ENCODE results near the gene ZNF302. TPM values are rescaled to one million over a fixed set of nuclear protein-coding genes. Genes with fewer than 3 reads are reported as not detected.

Gene ZNF302
- total RNA-seq, 2 experiments from 2014 or later: 14.9 to 15.9 TPM

DNA sequence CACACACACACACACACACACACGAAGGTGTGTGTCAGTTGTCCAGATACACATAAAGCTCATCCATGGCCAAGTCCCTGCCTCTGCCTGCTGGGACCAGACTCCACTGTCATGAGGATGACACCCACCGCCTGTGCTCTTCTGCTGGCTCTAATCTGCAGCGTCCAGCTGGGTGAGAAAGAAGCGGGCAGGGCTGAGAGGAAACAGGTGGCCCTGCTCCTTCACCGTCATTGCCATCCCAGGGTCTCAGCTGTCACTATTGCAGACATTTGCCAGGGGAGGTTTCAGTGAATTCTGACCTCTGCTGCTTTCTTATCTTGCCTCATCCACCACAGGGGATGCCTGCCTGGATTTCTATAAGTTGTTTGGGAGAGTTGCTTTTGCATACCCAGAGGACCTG lies 31.9 kb upstream of the ZNF302 start:
- H3K27me3 Mint-ChIP-seq: no peaks in the 10 kb centered on the region
- no peaks in the 10 kb centered on the region for H3K36me3 Mint-ChIP-seq (ENCODE audit: low read depth)
- no peak overlapping the region for H3K27ac Mint-ChIP-seq
- no peak overlapping the region for H3K4me3 Mint-ChIP-seq
- ATAC-seq: no peak
- H3K4me1 Mint-ChIP-seq (ENCODE audit: low read depth): no peaks in the 10 kb centered on the region
- H3K9me3 Mint-ChIP-seq: no peaks in the 10 kb centered on the region
- POLR2A ChIA-PET: no interaction called here
- CTCF ChIA-PET: no interaction called here
- TF ChIP-seq, protein P1, sequence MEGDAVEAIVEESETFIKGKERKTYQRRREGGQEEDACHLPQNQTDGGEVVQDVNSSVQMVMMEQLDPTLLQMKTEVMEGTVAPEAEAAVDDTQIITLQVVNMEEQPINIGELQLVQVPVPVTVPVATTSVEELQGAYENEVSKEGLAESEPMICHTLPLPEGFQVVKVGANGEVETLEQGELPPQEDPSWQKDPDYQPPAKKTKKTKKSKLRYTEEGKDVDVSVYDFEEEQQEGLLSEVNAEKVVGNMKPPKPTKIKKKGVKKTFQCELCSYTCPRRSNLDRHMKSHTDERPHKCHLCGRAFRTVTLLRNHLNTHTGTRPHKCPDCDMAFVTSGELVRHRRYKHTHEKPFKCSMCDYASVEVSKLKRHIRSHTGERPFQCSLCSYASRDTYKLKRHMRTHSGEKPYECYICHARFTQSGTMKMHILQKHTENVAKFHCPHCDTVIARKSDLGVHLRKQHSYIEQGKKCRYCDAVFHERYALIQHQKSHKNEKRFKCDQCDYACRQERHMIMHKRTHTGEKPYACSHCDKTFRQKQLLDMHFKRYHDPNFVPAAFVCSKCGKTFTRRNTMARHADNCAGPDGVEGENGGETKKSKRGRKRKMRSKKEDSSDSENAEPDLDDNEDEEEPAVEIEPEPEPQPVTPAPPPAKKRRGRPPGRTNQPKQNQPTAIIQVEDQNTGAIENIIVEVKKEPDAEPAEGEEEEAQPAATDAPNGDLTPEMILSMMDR (IDR thresholded peaks at IDR 0.05): no peak
- DNase-seq: no peak
- intact Hi-C loops (cut with micrococcal nuclease): no loop called here

DNA sequence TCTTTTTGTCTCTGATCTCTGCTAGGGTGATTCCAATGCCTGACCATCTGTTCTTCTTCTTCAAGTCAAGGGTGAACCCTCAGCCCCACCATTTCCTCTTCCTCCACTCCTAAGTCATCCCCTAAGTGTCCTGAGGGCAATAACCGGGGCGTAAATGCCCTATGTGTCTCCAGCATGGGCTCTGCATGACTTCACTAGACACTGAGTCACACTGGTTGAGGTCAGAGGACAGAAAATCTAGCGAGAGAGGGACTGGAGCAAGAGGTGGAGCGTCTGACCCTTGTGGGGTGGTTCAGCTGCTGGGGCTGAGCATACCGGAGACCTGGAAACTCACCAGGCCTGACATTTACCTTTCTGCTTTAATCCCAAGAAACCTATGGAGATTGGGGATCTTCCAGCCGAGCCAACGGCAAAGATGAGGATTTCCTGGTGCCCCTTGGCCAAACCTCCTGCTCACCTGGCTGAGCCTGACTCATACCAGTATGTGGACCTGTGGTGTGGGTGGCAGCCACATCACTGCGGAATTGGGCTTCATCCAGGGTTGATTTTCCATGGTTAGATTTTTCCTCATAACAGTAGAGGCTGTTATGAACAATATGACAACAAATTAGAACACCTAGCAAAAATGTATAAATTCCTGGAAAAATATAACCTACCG lies 27.5 kb upstream of the ZNF302 start:
- Mint-ChIP-seq H3K27ac (no peak overlapping the region), H3K36me3 (ENCODE audit: low read depth) (no peaks in the 10 kb centered on the region), H3K9me3 (peaks cover 3% of the 10 kb centered on the region), H3K4me3 (no peak overlapping the region), H3K27me3 (peaks cover 2% of the 10 kb centered on the region), H3K4me1 (ENCODE audit: low read depth) (no peaks in the 10 kb centered on the region)
- intact Hi-C loops (cut with micrococcal nuclease): no loop called here
- ChIA-PET CTCF (no interaction called here), POLR2A (no interaction called here)
- TF ChIP-seq, protein P1 (IDR thresholded peaks at IDR 0.05): no peak
- ATAC-seq (no peak), DNase-seq (no peak)

DNA sequence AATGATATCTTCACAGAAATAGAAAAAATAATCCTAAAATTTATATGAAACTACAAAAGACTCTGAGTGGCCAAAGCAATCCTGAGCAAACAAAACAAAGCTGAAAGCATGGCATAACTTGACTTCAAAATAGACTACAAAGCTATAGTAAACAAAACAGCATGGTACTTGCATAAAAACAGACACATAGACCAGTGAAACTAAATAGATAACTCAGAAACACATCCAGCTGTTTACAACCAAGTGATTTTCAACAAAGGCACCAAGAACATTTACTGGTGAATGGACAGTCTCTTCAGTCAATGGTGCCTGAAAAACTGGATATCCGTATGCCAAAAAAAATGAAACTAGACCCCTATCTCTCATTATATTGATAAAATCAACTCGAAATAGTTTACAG lies 25.7 kb upstream of the ZNF302 start:
- H3K36me3 Mint-ChIP-seq (ENCODE audit: low read depth): peaks cover 3% of the 10 kb centered on the region
- ChIA-PET POLR2A (no interaction called here), CTCF (interaction anchor here (1.4 to 2.3 kb wide), 2 partner anchors 10 to 24 kb away, joined by 3 to 7 read pairs; no protein-coding TSS in a partner anchor)
- no peak for ATAC-seq
- intact Hi-C loops (cut with micrococcal nuclease): no loop called here
- H3K4me1 Mint-ChIP-seq (ENCODE audit: low read depth): no peaks in the 10 kb centered on the region
- TF ChIP-seq, protein P1 (IDR thresholded peaks at IDR 0.05): no peak
- DNase-seq: no peak
- H3K27me3 Mint-ChIP-seq: peaks cover 2% of the 10 kb centered on the region
- peaks cover 7% of the 10 kb centered on the region for H3K9me3 Mint-ChIP-seq
- H3K4me3 Mint-ChIP-seq: no peak overlapping the region
- no peak overlapping the region for H3K27ac Mint-ChIP-seq

DNA sequence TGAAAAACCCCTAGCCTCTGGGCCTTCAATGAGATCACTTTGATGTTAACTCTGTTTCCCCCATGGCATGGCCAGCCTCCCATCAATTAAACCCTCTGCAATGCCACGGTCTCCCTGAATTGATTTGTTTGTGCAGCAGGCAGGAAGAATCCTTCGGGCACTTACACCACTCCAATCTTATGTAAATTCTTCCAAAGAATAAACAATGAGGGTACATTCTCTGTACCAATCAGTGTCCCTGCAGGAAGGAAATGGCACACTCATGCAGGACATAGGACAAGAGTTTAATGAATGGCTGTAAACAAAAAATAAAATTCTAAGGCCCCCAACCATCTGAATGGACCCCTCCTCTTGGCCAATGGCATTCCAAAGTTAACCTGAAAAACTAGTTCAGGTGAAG lies 22.7 kb upstream of the ZNF302 start:
- peaks cover 3% of the 10 kb centered on the region for H3K36me3 Mint-ChIP-seq (ENCODE audit: low read depth)
- DNase-seq (no peak), ATAC-seq (no peak)
- peaks cover 14% of the 10 kb centered on the region for H3K9me3 Mint-ChIP-seq
- H3K27ac Mint-ChIP-seq: no peak overlapping the region
- TF ChIP-seq, protein P1 (IDR thresholded peaks at IDR 0.05): no peak
- ChIA-PET CTCF (interaction anchor here (2.1 kb wide), 1 partner anchor 14 kb away, joined by 12 read pairs; no protein-coding TSS in a partner anchor), POLR2A (no interaction called here)
- H3K4me1 Mint-ChIP-seq (ENCODE audit: low read depth): no peaks in the 10 kb centered on the region
- peaks cover 7% of the 10 kb centered on the region for H3K27me3 Mint-ChIP-seq
- no peak overlapping the region for H3K4me3 Mint-ChIP-seq
- intact Hi-C loops (cut with micrococcal nuclease): no loop called here

DNA sequence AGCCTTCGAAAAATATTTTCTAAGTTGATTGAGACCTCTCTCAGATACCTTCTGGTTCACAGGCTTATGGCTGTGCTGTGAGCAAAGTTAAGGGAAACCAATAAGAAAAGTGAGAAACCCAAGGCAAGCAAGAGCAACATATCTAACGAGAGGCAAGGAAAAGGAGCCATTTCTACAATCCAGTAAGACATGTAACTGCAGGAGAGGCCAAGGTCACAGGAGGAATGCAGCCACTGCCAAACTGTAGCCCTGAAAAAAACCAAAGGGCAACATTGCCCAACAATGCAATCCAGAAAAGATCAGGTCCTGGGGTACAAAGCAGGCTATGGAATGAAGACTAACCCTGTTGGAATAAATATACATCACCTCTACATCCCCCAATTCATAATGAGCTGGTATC lies 21.8 kb upstream of the ZNF302 start:
- Mint-ChIP-seq H3K9me3 (peaks cover 14% of the 10 kb centered on the region), H3K27me3 (peaks cover 7% of the 10 kb centered on the region), H3K36me3 (ENCODE audit: low read depth) (peaks cover 3% of the 10 kb centered on the region), H3K4me1 (ENCODE audit: low read depth) (no peaks in the 10 kb centered on the region), H3K4me3 (no peak overlapping the region), H3K27ac (no peak overlapping the region)
- no peak for ATAC-seq
- CTCF ChIA-PET: interaction anchor here (1.3 kb wide), 1 partner anchor 16 kb away, joined by 4 read pairs; no protein-coding TSS in a partner anchor
- intact Hi-C loops (cut with micrococcal nuclease): no loop called here
- TF ChIP-seq, protein P1 (IDR thresholded peaks at IDR 0.05): no peak
- DNase-seq: no peak
- POLR2A ChIA-PET: no interaction called here

All from activated CD8-positive, alpha-beta T cell treated with anti-CD3 and anti-CD28 coated beads for 36 hours (primary cell).